ENCODE results near the gene EHMT2.
"Not testable (repeated sequence)": the region's sequence is repeated elsewhere in the genome, so short reads cannot be mapped to it uniquely, and the experiment has no call there.

Gene EHMT2

GRCh38 chr6:31897612-31898382 is at the start of gene EHMT2:
Gene EHMT2 (minus strand): TSS chr6:31897698. CDS start chr6:31897677, 21 bp downstream.
- DNase-seq (ENCODE audit: low spot score), result peak; percentile 93

GRCh38 chr6:31947070-31947675 is 49.7 kb upstream of the EHMT2 start:
- no peak for DNase-seq (ENCODE audit: low spot score)

- DNase-seq (ENCODE audit: low spot score), result no peak
Observed at GRCh38 chr6:31946370-31946885, 48.9 kb upstream of the EHMT2 start.

GRCh38 chr6:31945507-31946369 is 48.2 kb upstream of the EHMT2 start, which contains the start of gene CFB:
Gene CFB (plus strand): TSS chr6:31946095. CDS start chr6:31946222, 127 bp downstream.
- DNase-seq (ENCODE audit: low spot score), result peak; percentile 93

GRCh38 chr6:31945154-31945506 is 47.6 kb upstream of the EHMT2 start:
- no peak for DNase-seq (ENCODE audit: low spot score)

- DNase-seq (ENCODE audit: low spot score), result no peak
Observed at GRCh38 chr6:31943742-31944141, 46.2 kb upstream of the EHMT2 start.

- peak; percentile 25 for DNase-seq (ENCODE audit: low spot score)
Observed at GRCh38 chr6:31940256-31940664, 42.8 kb upstream of the EHMT2 start.

- DNase-seq (ENCODE audit: low spot score), result no peak
Observed at GRCh38 chr6:31935823-31936222, 38.3 kb upstream of the EHMT2 start.

- no peak for DNase-seq (ENCODE audit: low spot score)
Observed at GRCh38 chr6:31935021-31935420, 37.5 kb upstream of the EHMT2 start.

GRCh38 chr6:31933537-31933936 is 36.0 kb upstream of the EHMT2 start:
- DNase-seq (ENCODE audit: low spot score), result no peak

- not testable (repeated sequence) for DNase-seq (ENCODE audit: low spot score)
Observed at GRCh38 chr6:31932137-31932536, 34.6 kb upstream of the EHMT2 start.

GRCh38 chr6:31930962-31931361 is 33.5 kb upstream of the EHMT2 start:
- DNase-seq (ENCODE audit: low spot score), result no peak

- DNase-seq (ENCODE audit: low spot score), result no peak
Observed at GRCh38 chr6:31928672-31928939, 31.1 kb upstream of the EHMT2 start.

GRCh38 chr6:31927863-31928671 is 30.6 kb upstream of the EHMT2 start:
- no peak for DNase-seq (ENCODE audit: low spot score)

GRCh38 chr6:31927242-31927862 is 29.9 kb upstream of the EHMT2 start, which contains the start of gene C2:
Gene C2 (plus strand): TSS chr6:31927717. CDS start chr6:31927753, 36 bp downstream.
- DNase-seq (ENCODE audit: low spot score), result no peak

GRCh38 chr6:31922942-31923341 is 25.4 kb upstream of the EHMT2 start:
- DNase-seq (ENCODE audit: low spot score), result no peak

GRCh38 chr6:31920811-31921210 is 23.3 kb upstream of the EHMT2 start:
- DNase-seq (ENCODE audit: low spot score), result no peak

GRCh38 chr6:31919624-31920303 is 22.3 kb upstream of the EHMT2 start:
- DNase-seq (ENCODE audit: low spot score), result no peak

- no peak for DNase-seq (ENCODE audit: low spot score)
Observed at GRCh38 chr6:31918069-31918720, 20.7 kb upstream of the EHMT2 start.

- DNase-seq (ENCODE audit: low spot score), result no peak
Observed at GRCh38 chr6:31915756-31916155, 18.3 kb upstream of the EHMT2 start.
